Measurements from ENCODE around the gene LELP1.

- TF ChIP-seq CTCF (IDR thresholded peaks at IDR 0.05) (no peak), EP300 (IDR thresholded peaks at IDR 0.05) (no peak), POLR2A (IDR thresholded peaks at IDR 0.05) (no peak), POLR2AphosphoS5 (IDR thresholded peaks at IDR 0.05) (no peak)
Measured at GRCh38 chr1:153155541-153155940, 47.7 kb upstream of the LELP1 start.

Measured in stomach (tissue), 4 donors.